Fibroblast of skin of left quadriceps (primary cell): ENCODE results near the gene ELAVL4.
"Not testable (repeated sequence)": the region's sequence is repeated elsewhere in the genome, so short reads cannot be mapped to it uniquely, and the experiment has no call there.

Experiments used
- DNase-seq, 2 experiments: peaks; one replicate each; pipeline ENCODE4 v3.0.0-alpha.2; 2013; ENCODE audit warnings: low read depth in 2 of 2

ELAVL4 gene

GRCh38 chr1:50126927-50127715 lies 18.4 kb downstream of the ELAVL4 start:
- DNase-seq, result no peak

DNA sequence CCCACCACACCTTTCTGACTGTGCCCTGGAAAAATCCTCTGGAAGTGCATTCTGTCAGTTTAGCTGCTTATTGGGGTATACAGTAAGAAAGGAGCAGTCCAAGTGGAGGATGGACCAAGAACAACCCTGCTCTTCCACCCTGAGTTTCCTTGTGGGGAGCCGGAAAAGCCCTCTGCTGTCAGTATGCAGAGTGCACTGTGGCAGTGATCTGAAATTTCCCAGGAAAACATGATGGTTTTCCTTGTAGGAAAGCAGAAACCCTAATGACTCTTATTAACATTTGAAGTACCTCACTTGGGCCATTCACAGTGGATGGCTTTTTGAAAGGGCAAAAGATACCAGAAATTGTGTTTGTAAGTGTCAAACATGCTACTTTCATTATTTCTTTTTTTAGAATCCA lies 20.5 kb downstream of the ELAVL4 start:
- no peak for DNase-seq

- DNase-seq, result no peak
Observed at GRCh38 chr1:50132347-50132894, 23.7 kb downstream of the ELAVL4 start.

DNA sequence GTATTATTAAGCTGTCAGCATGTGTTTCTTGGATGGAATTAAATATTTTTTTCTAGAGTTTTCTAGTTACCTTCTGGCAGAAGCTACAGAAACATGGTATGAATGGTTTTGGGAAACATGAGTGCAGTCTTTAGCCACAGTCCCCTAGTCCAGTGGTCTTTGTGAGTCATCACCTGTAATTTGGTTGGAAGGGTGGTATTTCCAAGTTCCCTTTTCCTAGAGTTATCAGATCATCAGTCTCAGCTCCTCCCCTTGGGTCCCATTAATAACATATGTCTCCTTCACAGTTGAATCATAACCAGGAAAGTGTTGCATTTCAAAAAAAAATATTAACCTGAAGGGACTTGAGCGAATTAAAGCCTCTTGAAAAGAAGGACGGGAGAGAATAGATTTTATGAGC lies 27.0 kb downstream of the ELAVL4 start:
- no peak for DNase-seq

- no peak for DNase-seq
Observed at GRCh38 chr1:50139339-50140181, 30.8 kb downstream of the ELAVL4 start.

DNA sequence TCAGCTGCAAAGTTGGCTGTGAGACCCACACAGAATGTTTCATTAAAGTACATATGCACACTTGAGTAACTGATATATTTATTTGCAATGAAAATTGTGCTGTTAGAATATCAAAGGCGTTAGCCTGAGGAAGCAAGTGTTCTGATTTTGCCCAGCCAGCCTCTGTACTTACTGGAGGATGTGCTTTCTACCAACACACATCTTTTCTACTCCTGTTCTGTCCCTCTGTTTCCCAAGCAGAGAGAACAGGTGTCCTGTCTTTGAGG lies 31.4 kb downstream of the ELAVL4 start:
- DNase-seq, result no peak

DNA sequence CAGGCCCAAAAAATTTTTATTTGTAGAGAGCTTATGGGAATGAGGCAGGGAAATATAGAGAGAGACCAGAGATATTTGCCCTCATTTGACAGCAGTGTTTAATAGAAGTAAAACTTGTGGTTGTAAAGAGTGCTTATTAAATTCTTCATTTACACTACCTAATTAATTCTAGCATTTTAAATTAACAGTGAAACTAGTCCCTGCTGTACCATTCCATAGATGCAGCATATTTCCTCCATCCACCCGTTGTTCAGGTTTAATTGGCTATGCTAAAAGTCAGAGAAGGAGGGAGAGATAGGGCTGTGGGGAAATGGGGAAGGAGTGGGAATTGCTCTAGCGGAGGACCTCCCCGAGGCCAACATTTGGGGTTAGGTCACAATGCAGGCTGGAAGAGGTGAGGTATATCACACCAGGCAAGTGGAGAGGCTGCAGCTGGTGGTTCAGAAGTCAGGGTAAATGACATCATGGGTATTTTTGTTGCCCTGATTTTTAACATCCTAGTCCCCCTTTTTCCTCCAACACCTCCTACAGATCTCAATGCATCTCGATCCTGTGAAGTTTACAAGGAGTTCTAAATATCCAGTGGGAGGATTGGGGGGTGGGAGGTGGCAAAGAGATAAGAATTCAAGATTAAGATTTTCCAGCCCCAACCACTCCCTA lies 38.6 kb downstream of the ELAVL4 start:
- DNase-seq, result no peak

GRCh38 chr1:50148142-50148923 lies 39.6 kb downstream of the ELAVL4 start:
- no peak for DNase-seq

DNA sequence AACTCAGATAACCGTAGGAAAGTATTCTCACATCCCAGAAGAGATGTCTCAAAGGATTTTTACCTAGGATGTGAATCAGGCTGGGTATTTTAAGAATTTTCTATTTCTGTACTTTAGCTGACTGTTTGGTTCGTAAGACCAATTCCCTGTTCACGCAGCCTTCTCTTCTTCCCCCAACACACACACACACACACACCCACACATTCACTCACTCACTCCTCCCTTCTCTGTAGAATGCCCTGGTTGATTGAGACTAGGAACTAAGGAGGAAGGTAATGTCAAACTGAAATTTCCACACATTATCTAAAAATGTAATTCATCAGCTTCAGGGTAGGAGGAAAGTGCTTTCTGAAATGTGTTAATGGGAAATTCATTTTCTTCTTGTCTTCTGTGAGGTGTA lies 43.5 kb downstream of the ELAVL4 start:
- DNase-seq, result no peak

GRCh38 chr1:50155541-50155940 lies 46.8 kb downstream of the ELAVL4 start:
- DNase-seq, result no peak

GRCh38 chr1:50156241-50157010 lies 47.7 kb downstream of the ELAVL4 start:
- no peak for DNase-seq

DNA sequence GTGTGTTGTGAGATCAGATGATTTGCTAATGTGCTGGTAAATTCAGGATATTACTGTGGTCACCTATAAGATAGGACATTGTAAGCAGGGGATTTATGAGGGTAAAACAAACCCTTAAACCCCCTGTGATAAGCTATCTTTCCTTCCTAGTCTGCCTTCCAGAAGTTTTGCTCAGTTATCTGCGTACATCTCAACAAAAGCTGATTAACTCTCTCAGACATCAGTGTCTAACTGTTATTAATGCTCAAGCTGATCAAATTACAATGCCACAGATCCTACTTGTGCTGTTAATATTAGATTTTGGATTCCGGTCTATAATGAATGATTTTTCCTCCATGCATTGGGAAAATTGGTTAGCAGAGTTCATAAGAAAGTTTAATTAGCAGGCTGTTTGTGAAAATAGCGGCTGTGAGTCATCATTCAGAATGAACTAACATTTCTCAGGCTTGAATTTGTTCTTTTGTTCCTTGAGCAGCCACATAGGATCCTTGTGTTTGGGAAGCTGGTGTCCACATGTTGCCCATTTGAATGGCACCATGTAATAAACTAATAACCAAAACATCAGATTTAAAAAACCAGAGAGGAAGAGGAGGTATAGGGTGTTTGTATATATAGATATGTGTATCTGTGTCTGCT lies 48.7 kb downstream of the ELAVL4 start:
- DNase-seq, result no peak

DNA sequence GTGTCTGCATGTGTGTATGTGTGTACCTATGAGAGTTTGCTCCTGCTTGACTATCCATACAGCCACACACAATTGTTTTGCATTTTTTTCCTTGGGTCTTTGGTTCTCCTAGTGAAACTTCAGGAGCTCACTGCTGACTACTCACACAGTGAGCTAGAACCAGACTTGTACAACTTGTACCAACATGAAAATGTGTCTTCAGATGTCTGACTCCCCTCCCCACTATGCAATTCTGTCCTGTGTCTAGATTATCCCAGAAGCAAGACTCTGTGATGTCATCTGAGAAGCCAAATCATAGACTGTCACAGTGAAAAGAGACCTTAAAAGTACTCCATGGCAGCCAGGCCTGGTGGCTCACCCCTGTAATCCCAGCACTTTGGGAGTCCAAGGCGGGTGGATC lies 49.7 kb downstream of the ELAVL4 start:
- no peak for DNase-seq

- DNase-seq, result no peak
Observed at GRCh38 chr1:50163680-50164079, 55.0 kb downstream of the ELAVL4 start.

DNA sequence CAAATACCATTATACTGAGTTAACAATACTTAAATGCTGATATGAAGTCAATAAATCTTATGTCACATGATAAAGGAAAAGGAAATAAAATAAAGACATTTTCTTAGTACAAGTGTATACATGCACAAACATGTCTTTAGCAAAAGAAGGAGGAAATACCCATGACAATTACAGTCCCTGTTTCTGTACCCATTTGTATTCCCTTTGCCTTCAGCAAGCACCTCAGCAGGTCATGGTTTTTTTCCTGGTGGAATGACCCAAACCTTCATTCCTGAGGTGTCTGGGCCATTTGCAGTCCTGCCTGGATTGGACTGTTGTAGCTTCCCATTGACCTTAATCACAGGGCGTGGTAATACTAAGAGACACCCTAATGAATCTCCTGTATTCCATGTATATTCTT lies 57.6 kb downstream of the ELAVL4 start:
- DNase-seq, result not testable (repeated sequence)

GRCh38 chr1:50172299-50172698 lies 63.6 kb downstream of the ELAVL4 start:
- no peak for DNase-seq

DNA sequence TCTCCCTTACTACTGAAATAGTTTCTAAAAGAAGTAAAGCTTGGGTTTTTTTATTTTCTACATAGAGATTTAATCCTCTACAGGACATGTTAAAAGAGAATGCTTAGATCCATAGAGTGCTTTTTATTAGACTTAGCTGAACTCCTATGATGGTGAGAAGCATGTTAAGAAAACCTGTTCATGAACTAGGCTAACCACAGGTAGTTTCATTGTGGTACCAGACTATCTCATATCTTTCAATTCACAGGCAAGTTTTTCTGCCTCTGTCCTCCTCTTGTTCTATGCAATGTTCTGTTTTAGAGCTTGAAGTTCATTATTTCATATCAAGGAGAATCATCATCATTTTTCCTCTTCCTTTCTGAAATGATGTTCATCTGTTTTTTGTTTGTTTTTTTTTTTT lies 65.4 kb downstream of the ELAVL4 start:
- DNase-seq, result no peak

DNA sequence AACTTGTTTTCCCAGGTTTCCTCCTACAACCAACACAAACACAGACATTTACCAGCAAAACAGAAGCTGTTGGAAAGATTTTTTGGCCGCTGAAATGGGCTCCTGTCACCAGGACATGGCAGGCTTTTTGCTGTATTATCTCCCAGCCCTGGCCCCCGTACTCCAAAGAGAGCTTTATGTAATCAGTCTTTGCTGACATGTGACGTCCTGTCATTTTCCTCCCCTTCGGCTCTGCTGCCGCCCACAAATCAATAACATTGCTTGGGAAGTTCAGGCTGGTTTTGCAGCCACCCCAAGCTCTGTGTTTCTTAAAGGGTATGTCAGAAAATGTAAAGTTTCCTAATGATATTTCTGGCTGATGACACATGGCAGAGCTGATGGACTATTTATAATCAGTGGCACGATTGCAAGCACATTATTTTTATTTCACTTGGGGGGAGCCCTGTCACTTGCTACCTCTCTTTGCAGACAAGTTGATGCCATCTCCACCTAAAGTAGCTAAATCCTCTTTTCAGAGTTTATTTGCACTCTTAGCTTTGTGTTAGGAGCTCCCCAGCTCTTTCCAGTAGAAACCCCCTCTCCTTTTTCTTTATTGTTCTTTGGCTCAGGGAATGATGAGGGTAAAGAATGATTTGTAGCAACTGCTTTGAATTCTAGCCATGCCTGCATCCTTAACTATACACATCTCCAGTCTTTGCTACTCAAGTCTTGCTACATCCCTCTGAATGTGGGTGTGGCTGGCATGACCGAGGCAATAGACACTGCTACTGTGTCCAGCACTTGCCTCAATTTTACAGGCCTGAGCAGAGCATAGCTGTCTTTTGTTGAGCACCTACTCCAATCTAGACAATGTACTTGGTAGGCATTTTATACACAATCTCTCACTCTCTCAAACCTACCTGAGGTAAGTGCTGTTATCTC lies 67.3 kb downstream of the ELAVL4 start:
- DNase-seq, result no peak

DNA sequence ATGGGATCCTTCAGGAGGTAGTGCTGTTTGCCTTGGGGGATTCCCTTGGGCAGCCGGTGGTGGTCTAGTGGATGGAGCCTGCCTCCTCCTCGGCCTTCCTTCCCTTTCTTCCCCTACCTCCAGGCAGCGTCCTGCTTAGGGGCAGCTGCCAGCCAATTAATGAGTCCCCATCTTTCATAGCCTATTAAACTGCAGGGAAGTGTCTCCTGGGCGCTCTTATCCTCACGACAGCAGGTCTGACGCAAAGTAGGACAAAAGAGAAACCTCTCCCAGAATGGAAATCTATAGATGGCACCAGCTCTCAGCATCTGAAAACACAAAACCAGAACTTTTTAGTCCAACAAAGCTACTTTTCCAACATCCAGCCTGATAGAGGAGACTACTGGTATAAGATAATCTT lies 69.3 kb downstream of the ELAVL4 start:
- no peak for DNase-seq
